ENCODE measurements around the gene FRMD4A.
"Not testable (repeated sequence)": the region's sequence is repeated elsewhere in the genome, so short reads cannot be mapped to it uniquely, and the experiment has no call there.

FRMD4A gene

GRCh38 chr10:13859979-13860654 is 470.6 kb downstream of the FRMD4A start:
- no peak for DNase-seq

- no peak for DNase-seq
Observed at GRCh38 chr10:13858709-13859108, 472.0 kb downstream of the FRMD4A start.

- DNase-seq, result peak in 16 of 56 donors; percentile 7 to 64 (median 29)
Observed at GRCh38 chr10:13857451-13857850, 473.3 kb downstream of the FRMD4A start.

GRCh38 chr10:13853854-13854253 is 476.9 kb downstream of the FRMD4A start:
- DNase-seq, result no peak

GRCh38 chr10:13852872-13853271 is 477.9 kb downstream of the FRMD4A start:
- no peak for DNase-seq

GRCh38 chr10:13851906-13852305 is 478.8 kb downstream of the FRMD4A start:
- no peak for DNase-seq

- no peak for DNase-seq
Observed at GRCh38 chr10:13848520-13849445, 481.9 kb downstream of the FRMD4A start.

GRCh38 chr10:13847201-13847631 is 483.5 kb downstream of the FRMD4A start:
- DNase-seq, result no peak

GRCh38 chr10:13845897-13846296 is 484.8 kb downstream of the FRMD4A start:
- DNase-seq, result no peak

- DNase-seq, result no peak
Observed at GRCh38 chr10:13844651-13845050, 486.1 kb downstream of the FRMD4A start.

GRCh38 chr10:13842117-13842516 is 488.6 kb downstream of the FRMD4A start:
- DNase-seq, result no peak

GRCh38 chr10:13840036-13840435 is 490.7 kb downstream of the FRMD4A start:
- DNase-seq, result no peak

- DNase-seq, result no peak
Observed at GRCh38 chr10:13839430-13839990, 491.2 kb downstream of the FRMD4A start.

- DNase-seq, result no peak
Observed at GRCh38 chr10:13839030-13839429, 491.7 kb downstream of the FRMD4A start.

GRCh38 chr10:13837966-13838365 is 492.8 kb downstream of the FRMD4A start:
- DNase-seq, result no peak

- peak in 16 of 56 donors; percentile 8 to 41 (median 16) for DNase-seq
Observed at GRCh38 chr10:13834581-13835286, 496.0 kb downstream of the FRMD4A start.

GRCh38 chr10:13831711-13832141 is 499.0 kb downstream of the FRMD4A start:
- DNase-seq, result no peak

- DNase-seq, result no peak
Observed at GRCh38 chr10:13830385-13830784, 500.3 kb downstream of the FRMD4A start.

- no peak for DNase-seq
Observed at GRCh38 chr10:13829790-13830189, 500.9 kb downstream of the FRMD4A start.

GRCh38 chr10:13828284-13828683 is 502.4 kb downstream of the FRMD4A start:
- DNase-seq, result not testable (repeated sequence)

- no peak for DNase-seq
Observed at GRCh38 chr10:13827076-13827797, 503.5 kb downstream of the FRMD4A start.

All from amygdala (tissue), 56 donors.